ENCODE measurements around the gene MTNR1A. TPM values are rescaled to one million over a fixed set of nuclear protein-coding genes. Genes with fewer than 3 reads are reported as not detected.

The MTNR1A gene
- not detected in 2 replicates for total RNA-seq

DNA sequence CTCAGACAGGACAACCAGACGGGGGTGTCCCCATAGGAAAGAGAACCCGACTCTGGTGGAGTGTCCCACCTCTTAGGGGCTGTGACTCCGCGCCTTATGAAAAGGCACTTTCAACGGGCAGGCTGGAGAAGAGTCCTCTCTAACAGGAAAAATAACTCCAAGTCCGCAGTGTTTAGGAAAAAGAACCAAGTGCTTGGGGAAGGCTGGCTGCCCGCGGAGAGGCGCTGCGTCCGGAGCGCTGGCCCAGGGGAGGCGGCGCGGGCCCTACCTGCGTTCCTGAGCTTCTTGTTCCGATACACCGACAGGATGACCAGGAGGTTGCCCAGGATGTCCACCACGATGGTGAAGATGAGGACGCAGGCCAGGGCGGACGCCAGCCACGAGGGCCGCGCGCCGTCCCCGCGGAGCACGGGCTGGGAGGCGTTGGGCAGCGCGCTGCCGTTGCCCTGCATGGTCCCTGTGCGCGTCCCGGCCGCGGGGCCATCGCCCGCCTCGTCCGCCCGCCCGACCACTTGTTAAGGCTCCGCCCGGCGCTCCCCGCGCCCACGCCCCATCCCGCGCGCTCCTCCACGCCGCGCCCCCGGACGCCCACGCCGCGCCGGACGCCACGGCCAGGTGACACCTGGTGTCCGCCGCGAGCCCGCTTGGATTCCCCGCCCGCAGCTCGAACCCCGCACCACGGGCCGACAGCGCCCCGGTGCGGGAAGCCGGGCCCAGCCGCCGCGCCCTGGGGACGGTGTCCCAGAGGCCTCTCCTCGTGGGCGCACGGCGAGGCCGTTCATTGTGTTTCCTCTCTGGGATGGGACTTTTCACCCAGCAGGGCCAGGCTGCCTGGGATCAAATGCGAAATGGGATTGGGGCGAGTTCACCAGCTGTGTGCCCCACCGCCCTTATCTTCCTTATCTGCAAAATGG lies at the start of gene MTNR1A:
MTNR1A (minus strand) TSS at position 654 of the 914 bp plus-strand sequence; CDS start at position 452, 202 bp downstream.
- peaks cover 12% of the 10 kb centered on the region for H3K27me3 Mint-ChIP-seq
- DNase-seq: no peak
- H3K4me1 Mint-ChIP-seq: no peaks in the 10 kb centered on the region
- TF ChIP-seq, protein P1, sequence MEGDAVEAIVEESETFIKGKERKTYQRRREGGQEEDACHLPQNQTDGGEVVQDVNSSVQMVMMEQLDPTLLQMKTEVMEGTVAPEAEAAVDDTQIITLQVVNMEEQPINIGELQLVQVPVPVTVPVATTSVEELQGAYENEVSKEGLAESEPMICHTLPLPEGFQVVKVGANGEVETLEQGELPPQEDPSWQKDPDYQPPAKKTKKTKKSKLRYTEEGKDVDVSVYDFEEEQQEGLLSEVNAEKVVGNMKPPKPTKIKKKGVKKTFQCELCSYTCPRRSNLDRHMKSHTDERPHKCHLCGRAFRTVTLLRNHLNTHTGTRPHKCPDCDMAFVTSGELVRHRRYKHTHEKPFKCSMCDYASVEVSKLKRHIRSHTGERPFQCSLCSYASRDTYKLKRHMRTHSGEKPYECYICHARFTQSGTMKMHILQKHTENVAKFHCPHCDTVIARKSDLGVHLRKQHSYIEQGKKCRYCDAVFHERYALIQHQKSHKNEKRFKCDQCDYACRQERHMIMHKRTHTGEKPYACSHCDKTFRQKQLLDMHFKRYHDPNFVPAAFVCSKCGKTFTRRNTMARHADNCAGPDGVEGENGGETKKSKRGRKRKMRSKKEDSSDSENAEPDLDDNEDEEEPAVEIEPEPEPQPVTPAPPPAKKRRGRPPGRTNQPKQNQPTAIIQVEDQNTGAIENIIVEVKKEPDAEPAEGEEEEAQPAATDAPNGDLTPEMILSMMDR (IDR thresholded peaks at IDR 0.05): no peak
- H3K9me3 Mint-ChIP-seq: no peaks in the 10 kb centered on the region
- H3K36me3 Mint-ChIP-seq (ENCODE audit: low read depth): no peaks in the 10 kb centered on the region
- no peak within 1 kb of the TSS for H3K4me3 Mint-ChIP-seq
- ATAC-seq (ENCODE audit: low read depth): no peak
- CTCF ChIA-PET: no interaction called here
- no peak within 1 kb of the TSS for H3K27ac Mint-ChIP-seq
- POLR2A ChIA-PET: no interaction called here
- intact Hi-C loops (cut with micrococcal nuclease): no loop called here

DNA sequence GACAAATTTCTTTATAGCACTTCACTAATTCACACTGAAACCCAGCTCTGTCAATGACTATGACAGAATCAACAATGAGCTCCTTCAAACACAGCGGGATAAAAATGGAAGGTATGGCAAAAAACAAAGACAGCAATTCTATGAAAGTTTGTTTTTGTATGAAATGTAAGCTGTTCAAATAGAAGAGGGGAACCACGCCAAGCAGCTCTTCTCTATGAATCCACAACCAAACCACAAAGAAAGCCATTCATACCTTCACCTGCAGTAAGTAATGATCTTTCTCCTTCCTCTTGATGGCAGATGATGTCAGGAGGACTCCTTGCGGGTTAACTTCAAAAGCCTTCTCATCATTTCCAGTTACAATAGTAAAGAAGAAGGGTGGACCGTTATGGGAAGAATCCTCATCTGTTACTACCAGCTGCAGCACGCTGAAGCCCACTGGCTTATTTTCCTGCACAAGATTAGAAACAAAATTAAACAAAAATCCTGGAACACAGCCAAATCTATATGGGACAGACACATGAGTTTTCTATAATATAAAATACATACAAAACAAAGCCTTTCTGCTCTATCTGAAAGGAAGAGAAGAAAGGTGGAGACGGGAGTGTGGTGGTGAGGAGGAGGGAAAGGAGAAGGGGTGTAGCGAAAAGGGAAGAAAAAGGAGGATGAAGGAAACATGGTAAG lies 48.9 kb upstream of the MTNR1A start:
- no peaks in the 10 kb centered on the region for H3K27me3 Mint-ChIP-seq
- TF ChIP-seq, protein P1 (IDR thresholded peaks at IDR 0.05): no peak
- H3K27ac Mint-ChIP-seq: no peak overlapping the region
- no peak overlapping the region for H3K4me3 Mint-ChIP-seq
- no peak for DNase-seq
- ATAC-seq (ENCODE audit: low read depth): no peak
- H3K4me1 Mint-ChIP-seq: no peaks in the 10 kb centered on the region
- no peaks in the 10 kb centered on the region for H3K36me3 Mint-ChIP-seq (ENCODE audit: low read depth)
- ChIA-PET CTCF (no interaction called here), POLR2A (no interaction called here)
- intact Hi-C loops (cut with micrococcal nuclease): no loop called here
- H3K9me3 Mint-ChIP-seq: no peaks in the 10 kb centered on the region

DNA sequence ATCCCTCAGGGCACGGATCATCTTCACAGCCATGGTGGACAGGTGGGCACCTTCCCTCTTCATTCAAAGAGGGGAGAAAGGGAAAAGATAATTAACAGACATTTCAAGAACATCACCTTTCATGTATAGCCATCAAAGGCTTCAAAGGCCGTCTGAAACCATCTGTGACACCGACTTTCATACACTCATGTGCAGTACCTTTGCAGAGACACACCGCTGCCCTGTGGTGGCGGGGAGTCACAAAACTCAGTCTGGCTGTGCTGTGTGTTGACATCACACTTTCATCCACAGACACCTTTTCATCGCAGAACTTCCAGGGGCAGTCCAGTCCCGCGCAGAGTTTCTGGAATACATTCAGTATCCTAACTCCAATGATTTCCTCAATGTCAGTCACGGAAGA lies 47.6 kb upstream of the MTNR1A start:
- no peak overlapping the region for H3K4me3 Mint-ChIP-seq
- TF ChIP-seq, protein P1 (IDR thresholded peaks at IDR 0.05): no peak
- no peaks in the 10 kb centered on the region for H3K27me3 Mint-ChIP-seq
- no peaks in the 10 kb centered on the region for H3K36me3 Mint-ChIP-seq (ENCODE audit: low read depth)
- no peaks in the 10 kb centered on the region for H3K9me3 Mint-ChIP-seq
- CTCF ChIA-PET: no interaction called here
- H3K4me1 Mint-ChIP-seq: no peaks in the 10 kb centered on the region
- H3K27ac Mint-ChIP-seq: no peak overlapping the region
- POLR2A ChIA-PET: no interaction called here
- intact Hi-C loops (cut with micrococcal nuclease): no loop called here
- DNase-seq: no peak
- no peak for ATAC-seq (ENCODE audit: low read depth)

DNA sequence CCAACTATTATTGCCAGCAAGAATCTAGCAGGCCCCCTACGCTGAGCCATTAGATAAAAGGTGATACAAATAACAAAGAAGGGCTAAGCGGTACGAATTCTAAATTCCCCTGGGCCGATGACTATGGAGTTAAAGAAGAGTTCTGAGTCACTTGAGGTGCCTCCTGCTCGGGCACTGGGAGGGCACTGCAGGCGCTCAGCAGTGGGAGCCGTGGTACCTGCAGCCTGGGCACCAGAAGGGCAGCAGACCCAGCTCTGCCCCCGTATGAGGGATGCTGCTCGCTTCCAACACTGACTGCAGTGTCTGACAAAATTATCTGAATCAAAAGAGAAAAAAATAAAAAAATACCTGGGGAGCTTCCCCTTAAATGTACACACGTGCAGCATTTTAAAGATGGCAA lies 44.1 kb upstream of the MTNR1A start:
- DNase-seq (no peak), ATAC-seq (ENCODE audit: low read depth) (no peak)
- Mint-ChIP-seq H3K27ac (no peak overlapping the region), H3K4me3 (no peak overlapping the region), H3K27me3 (no peaks in the 10 kb centered on the region), H3K4me1 (no peaks in the 10 kb centered on the region), H3K36me3 (ENCODE audit: low read depth) (no peaks in the 10 kb centered on the region), H3K9me3 (no peaks in the 10 kb centered on the region)
- ChIA-PET CTCF (interaction anchor here (1.1 kb wide), 1 partner anchor 11 kb away, joined by 3 read pairs; no protein-coding TSS in a partner anchor), POLR2A (no interaction called here)
- intact Hi-C loops (cut with micrococcal nuclease): no loop called here
- TF ChIP-seq, protein P1 (IDR thresholded peaks at IDR 0.05): no peak

DNA sequence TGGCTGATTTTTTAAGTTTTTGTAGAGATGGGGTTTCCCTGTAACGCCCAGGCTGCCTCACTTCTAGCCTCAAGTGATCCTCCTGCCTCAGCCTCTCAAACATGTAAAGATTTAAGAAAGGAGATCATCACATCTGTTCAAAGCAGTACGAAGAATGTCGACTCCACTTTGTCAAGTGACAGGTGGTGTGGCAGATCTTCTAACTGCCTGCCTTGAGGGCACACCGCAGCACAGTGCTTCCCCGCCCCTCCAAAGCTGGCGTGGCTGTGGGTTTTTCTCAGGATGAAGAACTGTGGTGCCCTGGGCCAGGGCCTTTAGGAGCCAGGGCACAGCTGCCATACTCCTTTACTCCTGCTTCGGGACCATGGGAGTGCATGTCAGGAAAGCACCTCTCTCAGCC lies 43.3 kb upstream of the MTNR1A start:
- H3K36me3 Mint-ChIP-seq (ENCODE audit: low read depth): no peaks in the 10 kb centered on the region
- intact Hi-C loops (cut with micrococcal nuclease): no loop called here
- no peak overlapping the region for H3K4me3 Mint-ChIP-seq
- TF ChIP-seq, protein P1 (IDR thresholded peaks at IDR 0.05): no peak
- CTCF ChIA-PET: interaction anchor here (1.1 kb wide), 1 partner anchor 11 kb away, joined by 3 read pairs; no protein-coding TSS in a partner anchor
- no peak for DNase-seq
- no peaks in the 10 kb centered on the region for H3K27me3 Mint-ChIP-seq
- POLR2A ChIA-PET: no interaction called here
- H3K4me1 Mint-ChIP-seq: no peaks in the 10 kb centered on the region
- no peak overlapping the region for H3K27ac Mint-ChIP-seq
- ATAC-seq (ENCODE audit: low read depth): no peak
- H3K9me3 Mint-ChIP-seq: no peaks in the 10 kb centered on the region

Data from activated B cell treated with CpG ODN at 0.5 μM for 24 hours (primary cell).